Panc1 (cell line): ENCODE results near the gene SLC25A5. TPM values are rescaled to one million over a fixed set of nuclear protein-coding genes. Genes with fewer than 3 reads are reported as not detected.

ENCODE experiments used
- ATAC-seq: fragments of 200-7000 bp; cut with Tn5 transposase; 2 replicates; pipeline ENCODE4 v1.9.1; 2020; ENCODE audit warnings: mild to moderate bottlenecking, moderate library complexity
- BruUV-seq: library from RNA; stranded (reverse); fragments of 400-500 nt; replicated peaks from 2 replicates; lab custom pipeline; 2021; lab: Mats Ljungman, UMichigan
- CTCF ChIA-PET: fragments of 300-600 bp; sonication (Branson Sonifier 250); formaldehyde crosslinking; loops from one replicate; lab custom pipeline; 2022; ENCODE audit warnings: antibody characterized with exemption; lab: Charles Lee
- POLR2A ChIA-PET: fragments of 300-600 bp; sonication (Branson Sonifier 250); formaldehyde crosslinking; loops from one replicate; lab custom pipeline; 2022; ENCODE audit warnings: antibody characterized with exemption; lab: Charles Lee
- DNase-seq: peaks from one replicate; pipeline ENCODE4 v3.0.0-alpha.2; 2010; ENCODE audit warnings: low read depth, low spot score
- H3K27ac ChIP-seq: 2 replicates; pipeline ENCODE4 v1.5.1; 2011; ENCODE audit warnings: mild to moderate bottlenecking, low read length, inconsistent platforms
- H3K27me3 ChIP-seq: fragments of 200-500 bp; sonication (Bioruptor generic); 2 replicates; pipeline ENCODE4 v1.6.0; 2014; ENCODE audit warnings: low read length, inconsistent platforms; ENCODE audit not compliant: control insufficient read depth, insufficient read depth
- H3K36me3 ChIP-seq: fragments of 200-500 bp; sonication (Bioruptor generic); 2 replicates; pipeline ENCODE4 v1.5.1; 2014; ENCODE audit warnings: inconsistent platforms, mild to moderate bottlenecking, low read length, moderate library complexity; ENCODE audit not compliant: control insufficient read depth, insufficient read depth
- H3K4me1 ChIP-seq: 2 replicates; pipeline ENCODE4 v1.5.1; 2011; ENCODE audit warnings: inconsistent platforms, mild to moderate bottlenecking, low read length, moderate library complexity; ENCODE audit not compliant: control insufficient read depth, insufficient read depth
- H3K4me3 ChIP-seq, 2 experiments: 2 replicates each; pipeline ENCODE4 v1.5.1; 2011 to 2012; ENCODE audit warnings: low read depth in 2 of 2, low read length in 2 of 2, mild to moderate bottlenecking in 2 of 2, inconsistent platforms in 1 of 2, moderate library complexity in 1 of 2
- H3K9me3 ChIP-seq: fragments of 200-500 bp; sonication (Bioruptor generic); 2 replicates; pipeline ENCODE4 v1.5.1; 2014; ENCODE audit warnings: low read depth, mild to moderate bottlenecking, inconsistent platforms, low read length, moderate library complexity; ENCODE audit not compliant: control insufficient read depth, insufficient read depth
- POLR2AphosphoS5 ChIP-seq: IDR thresholded peaks from 2 replicates; pipeline ENCODE4 v1.6.1; 2012; ENCODE audit warnings: mild to moderate bottlenecking, low read depth, low read length, moderate library complexity
- SIN3A ChIP-seq: IDR thresholded peaks from 2 replicates; pipeline ENCODE4 v1.6.1; 2012; ENCODE audit warnings: low read depth, mild to moderate bottlenecking, low read length, moderate library complexity, borderline replicate concordance; ENCODE audit not compliant: insufficient read depth
- TCF7L2 ChIP-seq: IDR thresholded peaks from 2 replicates; pipeline ENCODE4 v1.6.1; 2011; ENCODE audit warnings: mild to moderate bottlenecking, low read depth, low read length, inconsistent platforms
- in situ Hi-C: cut with HindIII; loops from 2 replicates; pipeline ENCODE4 v1.10.0; 2016; ENCODE audit warnings: low sequenced_read_pairs, low pct_unique_long_range_greater_than_20kb
- intact Hi-C: fragments of 100-400 bp; cut with micrococcal nuclease; formaldehyde crosslinking; loops from one replicate; pipeline ENCODE4 v1.10.0; 2022; ENCODE audit not compliant: unreplicated experiment
- total RNA-seq: library from RNA; stranded (reverse); gene quantifications from one replicate; pipeline ENCODE4 v1.2.1, GENCODE V29; 2021; ENCODE audit not compliant: unreplicated experiment
- TF ChIP-seq, protein P1 (sequence below): fragments of 450-650 bp; IDR thresholded peaks from 2 replicates; pipeline ENCODE4 v1.5.1; 2017; ENCODE audit warnings: mild to moderate bottlenecking
- TF ChIP-seq, protein P2 (sequence below), 2 experiments: IDR thresholded peaks; 2 replicates each; pipeline ENCODE4 v1.6.1; 2011 to 2012; ENCODE audit warnings: low read depth in 2 of 2, control low read depth in 1 of 2, low read length in 1 of 2, mild to moderate bottlenecking in 1 of 2, moderate library complexity in 1 of 2; ENCODE audit not compliant: insufficient read depth in 1 of 2

The SLC25A5 gene
- total RNA-seq, 1 experiment from 2014 or later = 709 TPM

DNA sequence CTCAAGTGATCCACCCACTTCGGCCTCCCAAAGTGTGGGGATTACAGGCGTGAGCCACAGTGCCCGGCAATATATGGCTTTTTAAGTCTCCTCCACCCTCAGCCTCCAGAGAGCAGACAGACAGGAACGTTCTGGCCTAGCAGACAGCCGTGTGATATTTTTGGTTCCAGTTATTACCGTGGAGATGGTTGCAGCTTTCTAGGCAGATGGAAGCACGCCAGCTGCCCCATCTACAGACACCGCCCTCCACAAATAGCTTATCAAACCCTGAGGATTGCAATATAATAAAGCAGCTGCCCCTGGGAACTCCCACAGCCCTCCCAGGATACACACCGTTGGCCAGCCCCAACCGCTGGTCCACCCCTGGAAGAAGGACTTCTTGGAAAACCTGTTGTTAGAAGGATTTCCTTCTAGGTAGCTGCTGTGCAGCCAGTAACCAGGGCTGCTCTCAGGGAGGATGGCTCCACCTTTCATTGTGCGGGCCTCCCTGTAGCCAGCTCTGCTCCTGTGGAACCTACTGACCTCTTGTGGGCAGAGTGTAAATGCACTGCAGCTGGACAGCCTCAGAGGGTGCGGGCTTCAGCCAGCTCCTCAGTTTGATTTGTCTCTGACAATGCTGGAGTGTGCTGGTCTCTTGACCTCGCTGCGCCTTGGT lies 44.0 kb downstream of the SLC25A5 start:
- POLR2A ChIA-PET = interaction anchor here (0.5 to 0.6 kb wide), 3 partner anchors 40 to 197 kb away, joined by 3 to 8 read pairs (median 3); no protein-coding TSS in a partner anchor
- intact Hi-C loops = loop anchor here (1.0 to 10.0 kb wide), 2 partner anchors 24 to 213 kb away; no protein-coding TSS in a partner anchor
- H3K27ac ChIP-seq = no peak overlapping the region
- TF ChIP-seq POLR2AphosphoS5 = no peak
- TF ChIP-seq TCF7L2 = no peak
- TF ChIP-seq, protein P1, sequence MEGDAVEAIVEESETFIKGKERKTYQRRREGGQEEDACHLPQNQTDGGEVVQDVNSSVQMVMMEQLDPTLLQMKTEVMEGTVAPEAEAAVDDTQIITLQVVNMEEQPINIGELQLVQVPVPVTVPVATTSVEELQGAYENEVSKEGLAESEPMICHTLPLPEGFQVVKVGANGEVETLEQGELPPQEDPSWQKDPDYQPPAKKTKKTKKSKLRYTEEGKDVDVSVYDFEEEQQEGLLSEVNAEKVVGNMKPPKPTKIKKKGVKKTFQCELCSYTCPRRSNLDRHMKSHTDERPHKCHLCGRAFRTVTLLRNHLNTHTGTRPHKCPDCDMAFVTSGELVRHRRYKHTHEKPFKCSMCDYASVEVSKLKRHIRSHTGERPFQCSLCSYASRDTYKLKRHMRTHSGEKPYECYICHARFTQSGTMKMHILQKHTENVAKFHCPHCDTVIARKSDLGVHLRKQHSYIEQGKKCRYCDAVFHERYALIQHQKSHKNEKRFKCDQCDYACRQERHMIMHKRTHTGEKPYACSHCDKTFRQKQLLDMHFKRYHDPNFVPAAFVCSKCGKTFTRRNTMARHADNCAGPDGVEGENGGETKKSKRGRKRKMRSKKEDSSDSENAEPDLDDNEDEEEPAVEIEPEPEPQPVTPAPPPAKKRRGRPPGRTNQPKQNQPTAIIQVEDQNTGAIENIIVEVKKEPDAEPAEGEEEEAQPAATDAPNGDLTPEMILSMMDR = peak; percentile 92
- TF ChIP-seq, protein P2, sequence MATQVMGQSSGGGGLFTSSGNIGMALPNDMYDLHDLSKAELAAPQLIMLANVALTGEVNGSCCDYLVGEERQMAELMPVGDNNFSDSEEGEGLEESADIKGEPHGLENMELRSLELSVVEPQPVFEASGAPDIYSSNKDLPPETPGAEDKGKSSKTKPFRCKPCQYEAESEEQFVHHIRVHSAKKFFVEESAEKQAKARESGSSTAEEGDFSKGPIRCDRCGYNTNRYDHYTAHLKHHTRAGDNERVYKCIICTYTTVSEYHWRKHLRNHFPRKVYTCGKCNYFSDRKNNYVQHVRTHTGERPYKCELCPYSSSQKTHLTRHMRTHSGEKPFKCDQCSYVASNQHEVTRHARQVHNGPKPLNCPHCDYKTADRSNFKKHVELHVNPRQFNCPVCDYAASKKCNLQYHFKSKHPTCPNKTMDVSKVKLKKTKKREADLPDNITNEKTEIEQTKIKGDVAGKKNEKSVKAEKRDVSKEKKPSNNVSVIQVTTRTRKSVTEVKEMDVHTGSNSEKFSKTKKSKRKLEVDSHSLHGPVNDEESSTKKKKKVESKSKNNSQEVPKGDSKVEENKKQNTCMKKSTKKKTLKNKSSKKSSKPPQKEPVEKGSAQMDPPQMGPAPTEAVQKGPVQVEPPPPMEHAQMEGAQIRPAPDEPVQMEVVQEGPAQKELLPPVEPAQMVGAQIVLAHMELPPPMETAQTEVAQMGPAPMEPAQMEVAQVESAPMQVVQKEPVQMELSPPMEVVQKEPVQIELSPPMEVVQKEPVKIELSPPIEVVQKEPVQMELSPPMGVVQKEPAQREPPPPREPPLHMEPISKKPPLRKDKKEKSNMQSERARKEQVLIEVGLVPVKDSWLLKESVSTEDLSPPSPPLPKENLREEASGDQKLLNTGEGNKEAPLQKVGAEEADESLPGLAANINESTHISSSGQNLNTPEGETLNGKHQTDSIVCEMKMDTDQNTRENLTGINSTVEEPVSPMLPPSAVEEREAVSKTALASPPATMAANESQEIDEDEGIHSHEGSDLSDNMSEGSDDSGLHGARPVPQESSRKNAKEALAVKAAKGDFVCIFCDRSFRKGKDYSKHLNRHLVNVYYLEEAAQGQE (IDR thresholded peaks at IDR 0.05; ENCODE audit: insufficient read depth in 1 of 2, low read depth in 2 of 2, low read length in 1 of 2) = 0 out of 4 replicates have a peak, but pooled peaks of 1 of the 2 experiments have one; percentile 28
- no peak for TF ChIP-seq SIN3A
- peak; percentile 99 for ATAC-seq
- peaks cover 6% of the 10 kb centered on the region; the same call in 1 of the 2 replicates for H3K4me1 ChIP-seq
- no peaks in the 10 kb centered on the region for H3K36me3 ChIP-seq
- no TSS peak for BruUV-seq
- no peaks in the 10 kb centered on the region for H3K27me3 ChIP-seq
- peak; percentile 56 for DNase-seq
- H3K9me3 ChIP-seq = no peaks in the 10 kb centered on the region
- CTCF ChIA-PET = interaction anchor here (0.5 to 2.3 kb wide), 16 partner anchors 16 to 245 kb away, joined by 3 to 21 read pairs (median 4); no protein-coding TSS in a partner anchor
- in situ Hi-C loops = no loop called here
- H3K4me3 ChIP-seq = no peak overlapping the region

DNA sequence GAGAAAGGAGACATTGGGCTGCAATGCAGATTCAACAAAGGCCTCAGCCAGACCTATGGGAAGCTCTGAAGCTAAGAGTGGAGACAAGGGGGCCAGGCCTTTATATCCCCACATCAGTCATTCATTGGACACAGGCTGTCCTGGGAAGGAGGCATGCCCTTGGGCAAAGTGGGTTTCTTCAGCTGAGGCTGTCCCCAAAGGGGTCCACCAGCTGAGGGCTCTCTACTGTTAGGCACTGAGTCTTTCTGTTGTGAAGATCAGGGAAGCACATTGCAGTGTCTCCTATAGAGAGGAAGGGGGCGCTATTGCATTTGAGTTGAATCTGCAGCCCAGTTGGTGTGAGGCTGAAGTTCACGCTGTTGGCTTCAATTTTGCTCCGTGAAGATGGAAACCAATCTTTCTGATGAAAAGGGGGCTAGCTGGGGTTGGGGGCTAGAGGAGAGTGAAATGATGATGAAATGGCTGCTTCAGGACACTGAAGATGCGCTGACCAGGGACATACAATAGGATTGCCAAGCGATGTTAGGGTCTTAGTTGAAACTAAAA lies 48.0 kb downstream of the SLC25A5 start:
- no peak for TF ChIP-seq POLR2AphosphoS5
- TF ChIP-seq, protein P1 = peak; percentile 90
- DNase-seq (peak; percentile 62), ATAC-seq (peak; percentile 89)
- ChIA-PET POLR2A (interaction anchor here (0.5 kb wide), 1 partner anchor 17 kb away, joined by 8 read pairs; no protein-coding TSS in a partner anchor), CTCF (interaction anchor here (0.6 to 1.3 kb wide), 5 partner anchors 13 to 1058 kb away, joined by 3 to 10 read pairs (median 4); no protein-coding TSS in a partner anchor)
- intact Hi-C loops (loop anchor here (10.0 kb wide), 1 partner anchor 209 kb away; no protein-coding TSS in a partner anchor), in situ Hi-C loops (no loop called here)
- H3K4me3 ChIP-seq = no peak overlapping the region
- no peak overlapping the region for H3K27ac ChIP-seq
- H3K4me1 ChIP-seq = peaks cover 6% of the 10 kb centered on the region; the same call in 1 of the 2 replicates
- no peaks in the 10 kb centered on the region for H3K9me3 ChIP-seq
- no peaks in the 10 kb centered on the region for H3K36me3 ChIP-seq
- no peaks in the 10 kb centered on the region for H3K27me3 ChIP-seq
- BruUV-seq = no TSS peak
